Epidermal melanocyte (primary cell): Measurements from ENCODE around the gene NIF3L1.

Source experiments
- DNase-seq: peaks from one replicate; pipeline ENCODE4 v3.0.0; 2011; ENCODE audit warnings: low spot score; ENCODE audit not compliant: insufficient read length

The NIF3L1 gene, protein sequence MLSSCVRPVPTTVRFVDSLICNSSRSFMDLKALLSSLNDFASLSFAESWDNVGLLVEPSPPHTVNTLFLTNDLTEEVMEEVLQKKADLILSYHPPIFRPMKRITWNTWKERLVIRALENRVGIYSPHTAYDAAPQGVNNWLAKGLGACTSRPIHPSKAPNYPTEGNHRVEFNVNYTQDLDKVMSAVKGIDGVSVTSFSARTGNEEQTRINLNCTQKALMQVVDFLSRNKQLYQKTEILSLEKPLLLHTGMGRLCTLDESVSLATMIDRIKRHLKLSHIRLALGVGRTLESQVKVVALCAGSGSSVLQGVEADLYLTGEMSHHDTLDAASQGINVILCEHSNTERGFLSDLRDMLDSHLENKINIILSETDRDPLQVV

GRCh38 chr2:200888704-200889625, at the start of gene NIF3L1, which contains the start of gene PPIL3:
Gene NIF3L1, plus strand, starts transcription at chr2:200889371. Its CDS starts 2,573 bp downstream, at chr2:200891944.
Gene PPIL3, minus strand, starts transcription at chr2:200889077. Its CDS starts 1,462 bp downstream, at chr2:200887615.
- DNase-seq = peak; percentile 80

DNA sequence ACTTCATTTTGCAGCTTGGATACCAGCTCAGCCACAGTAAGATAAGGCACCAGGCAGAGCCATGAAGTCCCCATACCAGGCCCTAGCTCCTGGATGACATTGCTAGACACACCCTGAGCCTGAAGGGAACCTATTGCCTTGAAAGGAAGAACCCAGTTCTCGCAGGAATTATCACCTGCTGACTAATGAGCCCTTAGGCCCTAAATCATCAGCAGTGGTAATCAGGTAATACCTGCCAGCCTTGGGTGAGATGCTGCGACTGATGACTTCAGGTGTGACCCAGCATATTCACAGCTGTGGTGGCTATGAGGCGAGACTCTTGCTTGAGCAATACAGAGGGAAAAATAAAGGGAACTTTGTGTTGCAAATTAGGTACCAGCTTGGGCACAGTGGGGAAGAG, 49.7 kb upstream of the NIF3L1 start:
- no peak for DNase-seq

DNA sequence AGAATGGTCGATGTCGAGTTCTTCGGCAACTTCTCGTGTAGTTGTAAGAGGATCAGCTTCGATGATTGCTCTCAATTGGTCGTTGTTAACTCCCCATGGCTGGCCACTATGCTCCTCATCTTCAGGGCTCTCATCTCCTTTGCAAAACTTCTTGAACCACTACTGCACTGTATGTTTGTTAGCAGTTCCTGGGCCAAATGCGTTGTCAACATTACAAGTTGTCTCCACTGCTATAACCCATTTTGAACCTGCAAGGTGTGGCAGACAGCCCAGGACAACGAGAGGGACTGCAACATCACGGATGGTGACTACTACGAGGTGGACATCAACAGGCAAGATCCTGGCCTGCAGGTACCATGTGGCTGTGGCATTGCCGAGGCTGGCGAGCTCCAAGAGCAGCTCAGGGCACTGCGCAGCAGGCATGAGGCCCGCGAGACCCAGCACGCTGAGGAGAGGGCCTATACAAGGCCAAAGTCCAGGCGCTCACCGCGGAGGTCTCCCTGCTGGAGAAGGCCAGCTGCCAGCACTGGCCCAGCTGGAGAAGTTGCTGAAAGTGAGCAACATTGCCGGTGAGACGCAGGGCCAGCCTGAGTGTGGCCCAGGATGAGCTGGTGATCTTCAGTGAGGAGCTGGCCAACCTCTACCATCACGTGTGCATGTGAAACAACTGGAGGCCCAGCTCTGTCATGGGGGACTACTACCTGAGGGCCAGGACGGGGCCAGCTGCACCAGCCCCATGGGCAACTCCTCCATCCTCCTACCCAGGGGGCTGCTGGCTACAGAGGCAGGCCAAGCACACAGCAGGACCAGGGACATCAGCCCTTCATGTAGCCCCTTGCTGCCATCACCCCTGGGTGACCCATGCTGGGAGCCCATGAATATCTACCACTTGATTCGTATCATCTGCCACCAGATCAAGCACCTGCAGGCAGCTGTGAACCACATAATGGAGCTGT, 44.9 kb upstream of the NIF3L1 start:
- no peak for DNase-seq

GRCh38 chr2:200845194-200845593, 44.0 kb upstream of the NIF3L1 start:
- no peak for DNase-seq

- no peak for DNase-seq
Observed at GRCh38 chr2:200845669-200846325, 43.4 kb upstream of the NIF3L1 start.

DNA sequence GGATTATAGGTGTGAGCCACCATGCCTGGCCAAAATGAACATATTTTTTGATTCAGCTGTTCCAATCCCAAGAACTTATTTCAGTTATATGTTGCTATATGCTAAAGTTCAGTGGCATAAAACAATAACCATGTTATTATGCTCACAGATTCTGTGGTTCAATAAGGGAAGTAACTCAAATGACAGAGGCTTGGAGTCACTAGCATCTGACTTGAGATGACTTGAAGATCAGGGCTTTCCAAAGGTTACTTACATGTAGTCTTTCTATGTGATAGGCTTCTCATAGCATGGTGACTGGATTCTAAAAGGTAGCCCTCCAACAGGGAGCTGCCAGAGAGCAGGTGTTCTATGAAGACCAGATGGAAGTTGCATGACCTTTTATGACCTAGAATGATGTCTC, 41.9 kb upstream of the NIF3L1 start:
- DNase-seq = no peak

DNA sequence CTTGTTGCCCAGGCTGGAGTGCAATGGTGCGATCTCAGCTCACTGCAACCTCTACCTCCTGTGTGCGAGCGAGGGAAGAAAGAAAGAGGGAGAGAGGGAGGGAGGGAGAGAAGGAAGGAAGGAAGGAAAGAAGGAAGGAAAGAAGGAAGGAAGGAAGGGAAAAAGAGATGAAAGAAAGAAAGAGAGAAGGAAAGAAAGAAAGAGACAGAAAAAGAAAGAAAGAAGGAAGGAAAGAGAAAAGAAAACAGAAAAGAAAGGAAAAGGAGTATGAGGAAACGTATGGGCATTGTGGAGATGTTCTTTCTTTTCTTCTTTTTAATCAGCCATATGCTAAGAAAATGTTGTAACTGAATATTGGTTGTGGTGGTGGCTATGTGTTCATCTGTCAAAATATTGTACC, 41.2 kb upstream of the NIF3L1 start:
- no peak for DNase-seq

DNA sequence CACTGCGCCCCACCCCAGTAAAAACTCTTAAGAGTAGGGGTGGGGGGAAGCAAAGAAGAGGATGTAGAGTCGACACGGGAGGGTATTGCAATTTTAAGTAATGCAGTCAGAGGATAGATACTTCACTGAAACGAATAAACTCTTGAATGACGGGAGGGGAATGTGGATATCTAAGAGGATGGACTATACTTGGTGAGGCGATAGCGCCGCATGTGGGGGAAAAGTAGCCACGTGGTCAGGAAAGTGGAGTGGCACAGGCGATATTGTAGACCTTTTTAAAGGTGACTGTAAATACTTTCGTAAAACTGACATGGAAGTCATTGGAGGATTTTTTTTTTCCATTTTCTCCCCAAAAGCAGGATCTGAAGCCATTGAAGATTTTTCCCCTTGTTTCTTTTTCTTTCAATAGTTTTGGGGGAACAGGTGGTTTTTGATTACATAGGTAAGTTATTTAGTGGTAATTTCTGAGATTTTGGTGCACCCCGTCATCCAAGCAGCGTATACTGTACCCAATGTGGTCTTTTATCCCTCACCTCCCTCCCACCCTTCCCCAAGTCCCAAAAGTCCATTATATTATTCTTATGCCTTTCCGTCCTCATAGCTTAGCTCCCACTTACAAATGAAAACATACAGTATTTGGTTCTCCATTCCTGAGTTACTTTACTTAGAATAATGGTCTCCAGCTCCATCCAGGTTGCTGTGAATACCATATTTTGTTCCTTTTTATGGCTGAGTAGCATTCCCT, 38.5 kb upstream of the NIF3L1 start:
- no peak for DNase-seq

- no peak for DNase-seq
Observed at GRCh38 chr2:200851398-200852248, 37.5 kb upstream of the NIF3L1 start.

- DNase-seq = no peak
Observed at GRCh38 chr2:200852605-200853004, 36.6 kb upstream of the NIF3L1 start.

DNA sequence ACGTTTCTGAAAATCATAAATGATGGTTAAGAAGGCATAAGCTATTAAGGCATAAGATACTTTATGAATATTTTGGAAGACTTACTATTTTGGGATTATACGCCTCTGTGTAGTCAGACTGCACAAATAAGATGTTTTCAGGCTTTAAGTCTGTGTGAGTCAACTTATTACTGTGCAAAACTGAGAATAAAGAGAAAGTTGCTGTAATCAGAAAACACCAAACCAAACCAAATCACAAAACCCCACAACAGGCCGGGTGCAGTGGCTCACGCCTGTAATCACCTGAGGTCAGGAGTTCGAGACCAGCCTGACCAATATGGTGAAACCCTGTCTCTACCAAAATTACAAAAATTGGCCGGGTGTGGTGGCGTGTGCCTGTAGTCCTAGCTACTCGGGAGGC, 32.4 kb upstream of the NIF3L1 start:
- DNase-seq = no peak

DNA sequence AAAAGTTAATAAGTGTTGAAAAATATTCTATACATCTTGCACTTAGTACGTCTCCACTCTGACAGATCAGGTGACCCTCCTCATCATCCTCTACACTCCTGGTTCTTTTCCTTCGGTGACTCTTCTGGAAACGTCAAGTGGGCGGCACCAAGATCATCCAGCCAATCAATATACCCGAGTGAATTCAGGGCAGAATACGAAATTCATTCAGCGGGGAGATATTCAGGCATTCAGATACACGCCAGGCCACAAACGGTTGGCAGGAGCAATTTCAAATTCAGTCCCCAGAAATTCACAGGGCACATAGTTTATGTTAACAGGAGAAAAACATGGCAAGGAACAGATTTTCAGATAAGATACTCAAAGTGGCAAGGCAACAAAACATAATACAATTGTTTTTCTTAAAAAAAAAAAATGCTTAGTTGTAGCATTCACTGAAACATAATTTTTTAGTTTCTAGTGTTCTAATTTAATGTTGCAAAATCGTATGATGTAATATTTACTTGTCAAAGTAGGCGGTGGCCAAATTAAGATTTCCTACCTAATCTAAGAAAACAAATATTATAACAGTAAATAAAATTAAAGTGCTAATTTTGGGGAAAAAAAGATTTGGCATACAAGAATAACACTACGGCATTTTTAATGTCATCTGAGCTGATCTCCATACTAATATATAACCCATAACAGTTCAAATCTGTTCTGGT, 28.9 kb upstream of the NIF3L1 start:
- DNase-seq = no peak

- DNase-seq = no peak
Observed at GRCh38 chr2:200861617-200862155, 27.5 kb upstream of the NIF3L1 start.

- DNase-seq = no peak
Observed at GRCh38 chr2:200862532-200863000, 26.6 kb upstream of the NIF3L1 start.

- no peak for DNase-seq
Observed at GRCh38 chr2:200863782-200864175, 25.4 kb upstream of the NIF3L1 start.

DNA sequence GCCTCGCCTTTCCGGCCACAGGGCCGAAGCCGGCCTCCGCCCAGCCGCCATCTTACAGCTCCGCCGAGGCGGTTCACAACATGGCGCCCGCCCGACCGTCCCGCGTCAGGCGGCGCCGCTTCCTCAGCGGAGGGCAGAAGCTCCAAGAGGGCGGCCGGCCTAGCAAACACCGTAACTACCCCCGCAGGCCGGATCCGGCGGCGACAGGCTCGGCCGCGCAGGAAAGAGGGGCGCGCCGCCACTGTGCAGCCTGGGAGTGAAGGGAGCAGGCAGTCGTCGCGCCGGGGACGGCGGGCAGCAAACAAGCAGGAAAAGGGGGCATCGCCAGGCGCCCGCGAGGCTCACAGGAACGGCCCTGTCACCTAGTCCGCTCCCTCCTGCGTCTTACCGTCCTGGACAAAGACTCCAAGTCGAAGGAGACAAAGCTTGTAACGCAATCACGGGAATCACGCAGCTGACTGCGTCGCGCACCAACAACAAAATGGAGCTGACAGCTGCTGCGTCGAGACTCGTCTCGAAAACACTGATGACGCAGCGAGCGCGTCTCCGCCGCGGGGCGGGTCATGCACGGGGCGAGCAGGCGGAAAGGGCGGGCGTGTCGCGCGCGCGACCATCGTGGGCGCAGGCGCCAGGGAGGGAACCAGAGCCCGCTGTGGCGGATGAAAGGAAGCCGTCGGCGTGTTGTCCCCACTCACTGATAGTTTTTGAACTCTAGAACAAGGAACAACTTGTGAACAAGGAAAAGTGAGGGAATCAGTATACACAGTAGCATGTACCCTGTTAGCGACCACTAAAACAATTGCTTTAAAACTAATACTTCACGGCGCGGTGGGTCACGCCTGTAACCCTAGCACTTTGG, 24.8 kb upstream of the NIF3L1 start, which contains the start of gene CLK1:
TSS of gene CLK1 (minus strand) at position 483 of the 859 bp plus-strand sequence. CDS start 2,796 bp downstream, outside the sequence.
- DNase-seq = peak; percentile 84

DNA sequence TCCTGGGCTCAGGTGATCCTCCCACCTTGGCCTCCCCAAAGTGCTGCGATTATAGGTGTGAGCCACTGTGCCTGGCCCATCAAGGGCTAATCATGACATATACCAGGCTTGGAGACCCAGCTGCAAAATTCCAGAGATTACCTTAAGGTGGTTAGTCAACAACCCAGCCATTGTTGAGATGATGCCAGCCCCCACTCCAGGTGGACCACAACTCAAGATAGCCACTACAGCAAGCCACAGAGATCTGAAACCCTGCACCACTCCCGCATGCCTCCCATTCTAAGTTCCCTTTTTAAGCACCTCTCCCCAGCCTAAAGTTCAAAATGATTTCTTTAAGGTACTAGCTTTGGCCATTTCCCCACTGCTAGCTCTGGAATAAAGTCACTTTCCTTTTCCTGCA, 20.2 kb upstream of the NIF3L1 start:
- DNase-seq = no peak
